ENCODE data around the gene TMEM181. TPM values are rescaled to one million over a fixed set of nuclear protein-coding genes. Genes with fewer than 3 reads are reported as not detected.
"Not testable (repeated sequence)": the region's sequence is repeated elsewhere in the genome, so short reads cannot be mapped to it uniquely, and the experiment has no call there.

Gene TMEM181
- total and polyA plus RNA-seq, 4 experiments from 2014 or later, result 4.3 to 28.0 (median 17.1) TPM

- CTCF ChIA-PET (ENCODE audit: partially characterized antibody), result interaction anchor here (2.1 kb wide), 1 partner anchor 36 kb away, joined by 11 read pairs; no protein-coding TSS in a partner anchor
- no peak for DNase-seq
- no peaks in the 10 kb centered on the region for H3K9me3 Mint-ChIP-seq
- H3K4me3 Mint-ChIP-seq, result peak overlapping the region; percentile 74 to 86 (median 82)
- H3K4me1 Mint-ChIP-seq, result peaks cover 48 to 78% (median 63%) of the 10 kb centered on the region in 4 donors
- intact Hi-C loops (cut with micrococcal nuclease), result no loop called here
- H3K4me1 ChIP-seq (ENCODE audit: insufficient read depth, low read length), result peaks cover 56% of the 10 kb centered on the region
- H3K36me3 ChIP-seq (ENCODE audit: insufficient read depth, low read length), result no peaks in the 10 kb centered on the region
- POLR2A ChIA-PET (ENCODE audit: partially characterized antibody), result interaction anchor here (1.3 to 5.9 kb wide), 4 partner anchors 11 to 49 kb away, joined by 3 to 130 read pairs (median 7); partner anchors contain the start of gene DYNLT1
- H3K27ac ChIP-seq (ENCODE audit: low read depth, low read length), result peak overlapping the region; percentile 91
- no peaks in the 10 kb centered on the region for H3K9me3 ChIP-seq (ENCODE audit: control insufficient read depth in 1 of 2, low read length in 2 of 2)
- H3K27me3 ChIP-seq (ENCODE audit: insufficient read depth, low read length), result no peaks in the 10 kb centered on the region
- H3K36me3 Mint-ChIP-seq, result peaks cover 7 to 32% of the 10 kb centered on the region in 2 donors
- H3K4me3 ChIP-seq (ENCODE audit: low read length in 2 of 2), result peak overlapping the region; percentile 18 to 21
- no peaks in the 10 kb centered on the region for H3K27me3 Mint-ChIP-seq
- peak overlapping the region; percentile 97 to 100 (median 99) for H3K27ac Mint-ChIP-seq
These were observed 94.6 kb downstream of the TMEM181 start for GRCh38 chr6:158654498-158654897.

- Mint-ChIP-seq H3K4me3 (peak overlapping the region; percentile 69 to 86 (median 81)), H3K9me3 (no peaks in the 10 kb centered on the region), H3K27me3 (no peaks in the 10 kb centered on the region), H3K4me1 (peaks cover 44 to 74% (median 59%) of the 10 kb centered on the region in 4 donors), H3K36me3 (peaks cover 7 to 28% of the 10 kb centered on the region in 2 donors), H3K27ac (peak overlapping the region; percentile 97 to 100 (median 99))
- Histone ChIP-seq H3K9me3 (ENCODE audit: control insufficient read depth in 1 of 2, low read length in 2 of 2) (no peaks in the 10 kb centered on the region), H3K4me1 (ENCODE audit: insufficient read depth, low read length) (peaks cover 58% of the 10 kb centered on the region), H3K27ac (ENCODE audit: low read depth, low read length) (peak overlapping the region; percentile 91), H3K36me3 (ENCODE audit: insufficient read depth, low read length) (no peaks in the 10 kb centered on the region), H3K27me3 (ENCODE audit: insufficient read depth, low read length) (no peaks in the 10 kb centered on the region), H3K4me3 (ENCODE audit: low read length in 2 of 2) (peak overlapping the region in 1 of 2 donors; percentile 21)
- ChIA-PET POLR2A (ENCODE audit: partially characterized antibody) (interaction anchor here (1.3 to 5.9 kb wide), 4 partner anchors 12 to 49 kb away, joined by 3 to 130 read pairs (median 7); partner anchors contain the start of gene DYNLT1), CTCF (ENCODE audit: partially characterized antibody) (interaction anchor here (1.1 to 2.1 kb wide), 2 partner anchors 36 to 49 kb away, joined by 3 to 11 read pairs; no protein-coding TSS in a partner anchor)
- intact Hi-C loops (cut with micrococcal nuclease), result no loop called here
- no peak for DNase-seq
These were observed 95.1 kb downstream of the TMEM181 start for GRCh38 chr6:158654960-158655489.

- H3K36me3 Mint-ChIP-seq, result peaks cover 11 to 32% of the 10 kb centered on the region in 2 donors
- Histone ChIP-seq H3K36me3 (ENCODE audit: insufficient read depth, low read length) (no peaks in the 10 kb centered on the region), H3K9me3 (ENCODE audit: control insufficient read depth in 1 of 2, low read length in 2 of 2) (no peaks in the 10 kb centered on the region), H3K27me3 (ENCODE audit: insufficient read depth, low read length) (no peaks in the 10 kb centered on the region), H3K4me3 (ENCODE audit: low read length in 2 of 2) (no peak overlapping the region), H3K4me1 (ENCODE audit: insufficient read depth, low read length) (peaks cover 59% of the 10 kb centered on the region), H3K27ac (ENCODE audit: low read depth, low read length) (peak overlapping the region; percentile 91)
- peak overlapping the region; percentile 69 to 86 (median 81) for H3K4me3 Mint-ChIP-seq
- H3K4me1 Mint-ChIP-seq, result peaks cover 51 to 76% (median 62%) of the 10 kb centered on the region in 4 donors
- POLR2A ChIA-PET (ENCODE audit: partially characterized antibody), result interaction anchor here (1.8 to 5.9 kb wide), 3 partner anchors 13 to 35 kb away, joined by 6 to 130 read pairs (median 8); partner anchors contain the start of gene DYNLT1
- intact Hi-C loops (cut with micrococcal nuclease), result no loop called here
- CTCF ChIA-PET (ENCODE audit: partially characterized antibody), result interaction anchor here (1.1 to 2.1 kb wide), 3 partner anchors 11 to 48 kb away, joined by 3 to 11 read pairs (median 4); partner anchors contain the start of gene DYNLT1
- H3K27ac Mint-ChIP-seq, result peak overlapping the region; percentile 97 to 100 (median 99)
- no peak for DNase-seq
- peaks cover 0 to under 1% (median 0%) of the 10 kb centered on the region in 8 donors for H3K9me3 Mint-ChIP-seq
- H3K27me3 Mint-ChIP-seq, result no peaks in the 10 kb centered on the region
These were observed 95.9 kb downstream of the TMEM181 start for GRCh38 chr6:158655569-158656450.

- peaks cover 14 to 33% of the 10 kb centered on the region in 2 donors for H3K36me3 Mint-ChIP-seq
These were observed 97.1 kb downstream of the TMEM181 start for GRCh38 chr6:158656986-158657385.

DNA sequence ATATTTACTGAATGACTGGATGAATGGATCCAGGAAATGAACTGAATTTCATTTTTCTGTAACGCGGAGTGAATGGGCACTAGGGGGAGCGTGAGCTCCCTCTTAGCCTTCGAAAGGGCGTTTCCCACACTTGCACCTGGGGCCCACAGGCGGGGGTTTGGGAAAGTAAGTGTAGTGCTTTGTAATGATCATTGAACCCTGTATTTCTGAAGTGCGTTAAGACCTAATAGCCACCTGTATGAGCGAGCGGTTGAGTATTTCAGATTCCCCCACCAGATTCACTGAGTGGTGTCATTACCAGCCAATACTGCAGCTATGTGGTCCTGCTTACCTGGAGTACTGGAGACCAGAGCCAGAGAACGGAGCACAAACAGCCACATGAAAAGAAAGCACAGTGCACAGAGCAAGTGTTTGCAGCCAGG lies 100.5 kb downstream of the TMEM181 start:
- H3K4me1 ChIP-seq (ENCODE audit: insufficient read depth, low read length), result peaks cover 28% of the 10 kb centered on the region
- H3K4me3 ChIP-seq (ENCODE audit: low read length in 2 of 2), result no peak overlapping the region
- POLR2A ChIA-PET (ENCODE audit: partially characterized antibody), result interaction anchor here (0.7 to 4.3 kb wide), 9 partner anchors 10 to 1063 kb away, joined by 3 to 34 read pairs (median 5); partner anchors contain the start of genes DYNLT1, RSPH3 and SYTL3
- peak overlapping the region; percentile 35 to 93 (median 88) for H3K27ac Mint-ChIP-seq
- H3K4me1 Mint-ChIP-seq, result peaks cover 20 to 44% (median 30%) of the 10 kb centered on the region in 4 donors
- H3K27me3 Mint-ChIP-seq, result no peaks in the 10 kb centered on the region
- H3K27me3 ChIP-seq (ENCODE audit: insufficient read depth, low read length), result no peaks in the 10 kb centered on the region
- CTCF ChIA-PET (ENCODE audit: partially characterized antibody), result interaction anchor here (0.6 to 7.5 kb wide), 28 partner anchors 9 to 816 kb away, joined by 3 to 220 read pairs (median 4); partner anchors contain the start of genes DYNLT1, SYTL3 and TMEM181
- intact Hi-C loops (cut with micrococcal nuclease), result loop anchor here (1.0 kb wide), 3 partner anchors 27 to 312 kb away; no protein-coding TSS in a partner anchor
- DNase-seq, result peak; percentile 61 to 70 (median 67)
- peaks cover 0 to 2% (median 0%) of the 10 kb centered on the region in 8 donors for H3K9me3 Mint-ChIP-seq
- H3K4me3 Mint-ChIP-seq, result peak overlapping the region in 6 of 8 donors; percentile 35 to 62 (median 48)
- peaks cover 33 to 38% of the 10 kb centered on the region in 2 donors for H3K36me3 Mint-ChIP-seq
- H3K9me3 ChIP-seq (ENCODE audit: control insufficient read depth in 1 of 2, low read length in 2 of 2), result no peaks in the 10 kb centered on the region
- no peak overlapping the region for H3K27ac ChIP-seq (ENCODE audit: low read depth, low read length)
- H3K36me3 ChIP-seq (ENCODE audit: insufficient read depth, low read length), result peaks cover 16% of the 10 kb centered on the region

More at GRCh38 chr6:158656986-158657385, 97.1 kb downstream of the TMEM181 start:
- H3K4me1 ChIP-seq (ENCODE audit: insufficient read depth, low read length), result peaks cover 59% of the 10 kb centered on the region
- intact Hi-C loops (cut with micrococcal nuclease); H3K27ac ChIP-seq (ENCODE audit: low read depth, low read length); H3K9me3 Mint-ChIP-seq; POLR2A ChIA-PET (ENCODE audit: partially characterized antibody); H3K4me3 ChIP-seq (ENCODE audit: low read length in 2 of 2); H3K9me3 ChIP-seq (ENCODE audit: control insufficient read depth in 1 of 2, low read length in 2 of 2); H3K27me3 Mint-ChIP-seq; H3K27me3 ChIP-seq (ENCODE audit: insufficient read depth, low read length); CTCF ChIA-PET (ENCODE audit: partially characterized antibody); H3K36me3 ChIP-seq (ENCODE audit: insufficient read depth, low read length); H3K4me3 Mint-ChIP-seq; DNase-seq: not testable (repeated sequence)
- Mint-ChIP-seq H3K27ac (peak overlapping the region; percentile 15 to 99 (median 85)), H3K4me1 (peaks cover 47 to 75% (median 58%) of the 10 kb centered on the region in 4 donors)

DNA sequence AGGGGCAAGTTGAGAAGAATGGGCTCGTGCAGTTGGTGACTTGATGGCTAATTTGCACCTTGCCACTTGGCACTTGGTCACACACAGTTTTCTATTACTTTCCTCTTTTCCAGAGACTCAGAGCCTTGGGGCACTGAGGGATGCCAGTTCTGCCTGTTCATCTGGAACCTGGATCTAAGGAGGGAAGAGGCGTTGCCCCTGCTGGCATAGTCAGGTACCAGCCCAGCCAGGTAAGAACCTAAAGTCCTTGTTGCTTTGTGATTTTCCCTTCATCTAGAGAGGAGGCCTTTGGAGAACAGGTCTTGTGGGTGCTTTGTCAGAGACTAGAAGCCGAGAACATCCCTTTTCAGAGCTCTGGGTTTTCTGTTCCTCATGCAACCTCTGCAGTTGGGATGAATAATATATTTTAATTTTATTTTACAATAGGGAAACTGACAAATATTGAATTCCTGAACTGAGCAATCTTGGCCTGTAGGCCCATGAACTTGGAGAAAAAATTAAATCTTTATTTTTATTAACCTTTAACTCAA lies 101.3 kb downstream of the TMEM181 start:
- Histone ChIP-seq H3K4me1 (ENCODE audit: insufficient read depth, low read length) (peaks cover 20% of the 10 kb centered on the region), H3K27me3 (ENCODE audit: insufficient read depth, low read length) (no peaks in the 10 kb centered on the region), H3K4me3 (ENCODE audit: low read length in 2 of 2) (no peak overlapping the region), H3K9me3 (ENCODE audit: control insufficient read depth in 1 of 2, low read length in 2 of 2) (no peaks in the 10 kb centered on the region), H3K36me3 (ENCODE audit: insufficient read depth, low read length) (peaks cover 21% of the 10 kb centered on the region), H3K27ac (ENCODE audit: low read depth, low read length) (no peak overlapping the region)
- H3K4me1 Mint-ChIP-seq, result peaks cover 11 to 36% (median 22%) of the 10 kb centered on the region in 4 donors
- H3K27me3 Mint-ChIP-seq, result no peaks in the 10 kb centered on the region
- peaks cover 0 to 2% (median 0%) of the 10 kb centered on the region in 8 donors for H3K9me3 Mint-ChIP-seq
- no peak for DNase-seq
- ChIA-PET CTCF (ENCODE audit: partially characterized antibody) (interaction anchor here (1.0 to 7.5 kb wide), 13 partner anchors 9 to 441 kb away, joined by 3 to 220 read pairs (median 7); partner anchors contain the start of genes DYNLT1 and SYTL3), POLR2A (ENCODE audit: partially characterized antibody) (interaction anchor here (0.8 to 4.3 kb wide), 6 partner anchors 8 to 30 kb away, joined by 3 to 34 read pairs (median 12); partner anchors contain the start of gene DYNLT1)
- H3K36me3 Mint-ChIP-seq, result peaks cover 32 to 46% of the 10 kb centered on the region in 2 donors
- intact Hi-C loops (cut with micrococcal nuclease), result no loop called here
- H3K27ac Mint-ChIP-seq, result peak overlapping the region in 3 of 7 donors; percentile 72 to 93 (median 85)
- H3K4me3 Mint-ChIP-seq, result no peak overlapping the region

Data from CD4-positive, alpha-beta memory T cell (primary cell).